ENCODE measurements around the gene BORCS5.

Gene BORCS5

GRCh38 chr12:12460935-12461922 is 104.4 kb downstream of the BORCS5 start:
- DNase-seq (ENCODE audit: low read depth) = no peak
- no peak overlapping the region for H3K4me3 ChIP-seq (ENCODE audit: low read depth, low read length)
- no peak for TF ChIP-seq CTCF (IDR thresholded peaks at IDR 0.05; ENCODE audit: low read depth, low read length, missing control alignments)

- no peak overlapping the region for H3K4me3 ChIP-seq (ENCODE audit: low read depth, low read length)
- no peak for TF ChIP-seq CTCF (IDR thresholded peaks at IDR 0.05; ENCODE audit: low read depth, low read length, missing control alignments)
- no peak for DNase-seq (ENCODE audit: low read depth)
These were observed 105.0 kb downstream of the BORCS5 start for GRCh38 chr12:12461923-12462315.

- DNase-seq (ENCODE audit: low read depth) = no peak
- H3K4me3 ChIP-seq (ENCODE audit: low read depth, low read length) = no peak overlapping the region
- no peak for TF ChIP-seq CTCF (IDR thresholded peaks at IDR 0.05; ENCODE audit: low read depth, low read length, missing control alignments)
These were observed 108.6 kb downstream of the BORCS5 start for GRCh38 chr12:12465522-12465921.

GRCh38 chr12:12466157-12466556 is 109.3 kb downstream of the BORCS5 start:
- no peak overlapping the region for H3K4me3 ChIP-seq (ENCODE audit: low read depth, low read length)
- no peak for DNase-seq (ENCODE audit: low read depth)
- TF ChIP-seq CTCF (IDR thresholded peaks at IDR 0.05; ENCODE audit: low read depth, low read length, missing control alignments) = no peak

GRCh38 chr12:12467264-12467663 is 110.4 kb downstream of the BORCS5 start:
- DNase-seq (ENCODE audit: low read depth) = no peak
- TF ChIP-seq CTCF (IDR thresholded peaks at IDR 0.05; ENCODE audit: low read depth, low read length, missing control alignments) = no peak
- no peak overlapping the region for H3K4me3 ChIP-seq (ENCODE audit: low read depth, low read length)

- DNase-seq (ENCODE audit: low read depth) = no peak
- H3K4me3 ChIP-seq (ENCODE audit: low read depth, low read length) = no peak overlapping the region
- no peak for TF ChIP-seq CTCF (IDR thresholded peaks at IDR 0.05; ENCODE audit: low read depth, low read length, missing control alignments)
These were observed 110.9 kb downstream of the BORCS5 start for GRCh38 chr12:12467688-12468261.
